A673 (cell line): ENCODE measurements around the gene SLC15A5. TPM values are rescaled to one million over a fixed set of nuclear protein-coding genes. Genes with fewer than 3 reads are reported as not detected.

Experiments used
- BruUV-seq: library from RNA; stranded (reverse); fragments of 400-500 nt; replicated peaks from 2 replicates; lab custom pipeline; 2021; lab: Mats Ljungman, UMichigan
- CTCF ChIA-PET: fragments of 300-600 bp; sonication (Branson Sonifier 250); formaldehyde crosslinking; loops from one replicate; lab custom pipeline; 2022; ENCODE audit warnings: antibody characterized with exemption; lab: Charles Lee
- POLR2A ChIA-PET: fragments of 300-600 bp; sonication (Branson Sonifier 250); formaldehyde crosslinking; loops from one replicate; lab custom pipeline; 2022; ENCODE audit warnings: antibody characterized with exemption; ENCODE audit not compliant: low non-redundant PET; lab: Charles Lee
- DNase-seq: peaks from one replicate; pipeline ENCODE4 v3.0.0-alpha.2; 2015; ENCODE audit warnings: low spot score
- H3K27ac ChIP-seq: fragments of 200-600 bp; sonication (generic); 2 replicates; pipeline ENCODE4 v1.5.1; 2016; ENCODE audit warnings: mixed run types, low read depth, mild to moderate bottlenecking, mixed read lengths, antibody characterized with exemption, low read length; ENCODE audit not compliant: poor library complexity, severe bottlenecking
- H3K27me3 ChIP-seq: fragments of 200-600 bp; sonication (generic); replicated peaks from 2 replicates; pipeline ENCODE4 v1.6.1; 2017; ENCODE audit warnings: mixed run types, low read depth, mild to moderate bottlenecking, mixed read lengths, antibody characterized with exemption, low read length; ENCODE audit not compliant: insufficient read depth, poor library complexity
- H3K36me3 ChIP-seq: fragments of 200-600 bp; sonication (generic); 2 replicates; pipeline ENCODE4 v1.6.1; 2016; ENCODE audit warnings: mixed run types, mild to moderate bottlenecking, mixed read lengths, antibody characterized with exemption, low read length; ENCODE audit not compliant: insufficient read depth, poor library complexity, severe bottlenecking
- H3K4me1 ChIP-seq: fragments of 200-600 bp; sonication (generic); 2 replicates; pipeline ENCODE4 v1.6.1; 2017; ENCODE audit warnings: mixed run types, mild to moderate bottlenecking, mixed read lengths, antibody characterized with exemption, low read length; ENCODE audit not compliant: insufficient read depth, poor library complexity, severe bottlenecking
- H3K4me3 ChIP-seq: fragments of 200-600 bp; sonication (generic); 2 replicates; pipeline ENCODE4 v1.5.1; 2016; ENCODE audit warnings: low read depth, mixed run types, mild to moderate bottlenecking, mixed read lengths, low read length; ENCODE audit not compliant: poor library complexity, severe bottlenecking
- H3K9me3 ChIP-seq: fragments of 200-600 bp; sonication (generic); 2 replicates; pipeline ENCODE4 v1.6.1; 2016; ENCODE audit warnings: mixed run types, low read depth, mild to moderate bottlenecking, mixed read lengths, antibody characterized with exemption, low read length; ENCODE audit not compliant: poor library complexity, severe bottlenecking
- CTCF ChIP-seq: fragments of 300-800, 200-600 bp; sonication (generic); conservative IDR thresholded peaks from 2 replicates; pipeline ENCODE4 v1.5.1; 2017; ENCODE audit warnings: low read depth, mild to moderate bottlenecking, antibody characterized with exemption, low read length, moderate library complexity, mixed read lengths
- EZH2 ChIP-seq: fragments of 200-600 bp; sonication (generic); IDR thresholded peaks from 2 replicates; pipeline ENCODE4 v1.6.1; 2017; ENCODE audit warnings: borderline replicate concordance, low read depth, mild to moderate bottlenecking, mixed read lengths, antibody characterized with exemption, low read length; ENCODE audit not compliant: poor library complexity, severe bottlenecking
- intact Hi-C: fragments of 100-400 bp; cut with micrococcal nuclease; formaldehyde crosslinking; loops from one replicate; pipeline ENCODE4 v1.10.0; 2022; ENCODE audit not compliant: unreplicated experiment
- total RNA-seq: library from RNA; stranded (reverse); gene quantifications from 2 replicates; pipeline ENCODE4 v1.2.3, GENCODE V29; 2021

Gene SLC15A5
- total RNA-seq, 1 experiment from 2014 or later = not detected

GRCh38 chr12:16243487-16244412 is 33.7 kb downstream of the SLC15A5 start:
- Histone ChIP-seq H3K36me3 (no peaks in the 10 kb centered on the region), H3K4me1 (no peaks in the 10 kb centered on the region), H3K9me3 (no peaks in the 10 kb centered on the region), H3K4me3 (no peak overlapping the region), H3K27me3 (no peaks in the 10 kb centered on the region), H3K27ac (no peak overlapping the region)
- CTCF ChIA-PET = no interaction called here
- TF ChIP-seq CTCF (no peak), EZH2 (no peak)
- DNase-seq = no peak
- no TSS peak for BruUV-seq
- POLR2A ChIA-PET = no interaction called here
- intact Hi-C loops = no loop called here

GRCh38 chr12:16241346-16241745 is 36.1 kb downstream of the SLC15A5 start:
- ChIA-PET POLR2A (no interaction called here), CTCF (no interaction called here)
- BruUV-seq = no TSS peak
- Histone ChIP-seq H3K4me1 (no peaks in the 10 kb centered on the region), H3K27ac (no peak overlapping the region), H3K4me3 (no peak overlapping the region), H3K9me3 (no peaks in the 10 kb centered on the region), H3K27me3 (no peaks in the 10 kb centered on the region), H3K36me3 (no peaks in the 10 kb centered on the region)
- TF ChIP-seq EZH2 = no peak
- TF ChIP-seq CTCF = no peak
- DNase-seq = no peak
- intact Hi-C loops = no loop called here

GRCh38 chr12:16238661-16239060 is 38.8 kb downstream of the SLC15A5 start:
- Histone ChIP-seq H3K4me3 (no peak overlapping the region), H3K27me3 (no peaks in the 10 kb centered on the region), H3K9me3 (no peaks in the 10 kb centered on the region), H3K4me1 (no peaks in the 10 kb centered on the region), H3K27ac (no peak overlapping the region), H3K36me3 (no peaks in the 10 kb centered on the region)
- CTCF ChIA-PET = no interaction called here
- POLR2A ChIA-PET = no interaction called here
- no peak for TF ChIP-seq CTCF
- no peak for TF ChIP-seq EZH2
- intact Hi-C loops = no loop called here
- no peak for DNase-seq
- BruUV-seq = no TSS peak
